ENCODE measurements around the gene CA10.

CA10 gene

GRCh38 chr17:51721730-51722129 is 436.8 kb downstream of the CA10 start:
- no peaks in the 10 kb centered on the region for H3K36me3 Mint-ChIP-seq (ENCODE audit: low read depth)
- H3K4me3 Mint-ChIP-seq: no peak overlapping the region
- no peak overlapping the region for H3K27ac Mint-ChIP-seq
- no peak for DNase-seq (ENCODE audit: low spot score)
- no peaks in the 10 kb centered on the region for H3K4me1 Mint-ChIP-seq (ENCODE audit: low read depth)
- no peaks in the 10 kb centered on the region for H3K27me3 Mint-ChIP-seq (ENCODE audit: low read depth)
- H3K9me3 Mint-ChIP-seq: no peaks in the 10 kb centered on the region

DNA sequence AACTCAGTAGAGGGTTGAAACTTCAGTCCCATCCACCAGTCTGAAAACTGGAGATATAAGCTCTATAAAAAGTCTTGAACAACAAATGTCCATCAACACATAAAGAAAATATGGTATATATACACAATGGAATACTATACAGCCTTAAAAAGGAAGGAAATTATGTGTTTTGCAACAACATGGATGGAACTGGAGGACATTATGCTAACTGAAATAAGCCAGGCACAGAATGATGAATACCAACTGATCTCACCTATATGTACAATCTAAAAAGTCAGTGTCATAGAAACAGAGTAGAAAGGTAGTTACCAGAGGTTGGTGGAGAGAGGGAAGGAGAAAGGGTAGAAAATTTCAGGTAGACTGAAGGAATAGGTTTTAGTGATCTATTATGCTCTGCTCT is 438.1 kb downstream of the CA10 start:
- no peak for DNase-seq (ENCODE audit: low spot score)
- H3K27me3 Mint-ChIP-seq (ENCODE audit: low read depth): no peaks in the 10 kb centered on the region
- H3K4me1 Mint-ChIP-seq (ENCODE audit: low read depth): no peaks in the 10 kb centered on the region
- H3K27ac Mint-ChIP-seq: no peak overlapping the region
- no peaks in the 10 kb centered on the region for H3K9me3 Mint-ChIP-seq
- H3K4me3 Mint-ChIP-seq: no peak overlapping the region
- H3K36me3 Mint-ChIP-seq (ENCODE audit: low read depth): no peaks in the 10 kb centered on the region

- no peaks in the 10 kb centered on the region for H3K27me3 Mint-ChIP-seq (ENCODE audit: low read depth)
- H3K36me3 Mint-ChIP-seq (ENCODE audit: low read depth): no peaks in the 10 kb centered on the region
- H3K27ac Mint-ChIP-seq: no peak overlapping the region
- H3K4me1 Mint-ChIP-seq (ENCODE audit: low read depth): no peaks in the 10 kb centered on the region
- H3K4me3 Mint-ChIP-seq: no peak overlapping the region
- no peaks in the 10 kb centered on the region for H3K9me3 Mint-ChIP-seq
- no peak for DNase-seq (ENCODE audit: low spot score)
Observed at GRCh38 chr17:51718983-51719382, 439.5 kb downstream of the CA10 start.

- H3K4me1 Mint-ChIP-seq (ENCODE audit: low read depth): no peaks in the 10 kb centered on the region
- H3K36me3 Mint-ChIP-seq (ENCODE audit: low read depth): no peaks in the 10 kb centered on the region
- H3K9me3 Mint-ChIP-seq: no peaks in the 10 kb centered on the region
- no peak overlapping the region for H3K27ac Mint-ChIP-seq
- no peak overlapping the region for H3K4me3 Mint-ChIP-seq
- no peak for DNase-seq (ENCODE audit: low spot score)
- peaks cover 5% of the 10 kb centered on the region for H3K27me3 Mint-ChIP-seq (ENCODE audit: low read depth)
Observed at GRCh38 chr17:51711581-51711980, 446.9 kb downstream of the CA10 start.

GRCh38 chr17:51710634-51710979 is 447.9 kb downstream of the CA10 start:
- no peak overlapping the region for H3K27ac Mint-ChIP-seq
- H3K4me1 Mint-ChIP-seq (ENCODE audit: low read depth): no peaks in the 10 kb centered on the region
- no peaks in the 10 kb centered on the region for H3K9me3 Mint-ChIP-seq
- H3K27me3 Mint-ChIP-seq (ENCODE audit: low read depth): peaks cover 5% of the 10 kb centered on the region
- H3K36me3 Mint-ChIP-seq (ENCODE audit: low read depth): no peaks in the 10 kb centered on the region
- no peak overlapping the region for H3K4me3 Mint-ChIP-seq
- no peak for DNase-seq (ENCODE audit: low spot score)

DNA sequence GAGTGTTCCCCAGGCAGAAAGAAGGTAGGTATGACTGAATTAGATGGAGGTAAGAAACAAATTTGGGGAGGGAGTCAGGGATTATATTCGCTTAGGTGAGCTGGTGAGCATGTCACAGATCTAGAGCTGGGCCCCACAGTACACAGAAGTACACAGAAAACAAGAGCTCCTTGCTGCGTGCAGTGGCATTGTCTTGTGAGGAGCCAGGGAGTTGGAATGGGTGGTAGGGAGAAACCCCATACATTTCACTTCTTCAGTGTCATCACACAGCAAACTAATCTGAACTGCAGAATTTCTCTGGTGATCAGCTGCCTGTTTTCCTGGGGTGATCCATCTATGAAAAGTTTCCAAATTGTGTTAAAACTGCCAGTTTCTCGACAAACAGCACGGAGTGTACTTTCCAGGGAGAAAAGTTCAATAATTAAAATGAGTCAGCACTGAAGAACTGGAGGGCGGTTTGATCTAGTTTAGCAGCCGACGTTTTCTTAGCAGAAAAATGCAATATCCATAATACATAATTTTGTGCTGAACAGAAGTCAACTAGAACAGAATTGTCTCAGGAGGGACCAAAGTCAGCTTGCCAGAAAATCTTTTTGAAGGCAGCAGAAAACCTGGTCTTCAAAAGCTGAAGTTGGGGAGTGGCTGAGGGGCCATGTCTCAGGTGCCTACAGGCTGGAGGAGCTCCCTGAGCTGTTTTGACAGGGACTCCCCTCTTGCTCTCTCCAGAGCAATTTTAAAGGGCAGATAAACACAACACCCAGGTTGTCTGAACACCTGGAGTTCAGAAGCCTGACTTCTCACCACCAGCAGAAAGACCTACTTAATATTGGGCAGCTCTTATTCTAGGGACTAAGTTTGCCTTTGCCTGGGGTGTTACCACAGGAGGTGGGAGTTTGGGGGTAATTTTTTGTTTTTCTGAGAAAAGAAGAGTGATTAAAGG is 448.6 kb downstream of the CA10 start:
- peaks cover 5% of the 10 kb centered on the region for H3K27me3 Mint-ChIP-seq (ENCODE audit: low read depth)
- no peaks in the 10 kb centered on the region for H3K9me3 Mint-ChIP-seq
- no peaks in the 10 kb centered on the region for H3K4me1 Mint-ChIP-seq (ENCODE audit: low read depth)
- no peak for DNase-seq (ENCODE audit: low spot score)
- no peak overlapping the region for H3K27ac Mint-ChIP-seq
- no peak overlapping the region for H3K4me3 Mint-ChIP-seq
- H3K36me3 Mint-ChIP-seq (ENCODE audit: low read depth): no peaks in the 10 kb centered on the region

DNA sequence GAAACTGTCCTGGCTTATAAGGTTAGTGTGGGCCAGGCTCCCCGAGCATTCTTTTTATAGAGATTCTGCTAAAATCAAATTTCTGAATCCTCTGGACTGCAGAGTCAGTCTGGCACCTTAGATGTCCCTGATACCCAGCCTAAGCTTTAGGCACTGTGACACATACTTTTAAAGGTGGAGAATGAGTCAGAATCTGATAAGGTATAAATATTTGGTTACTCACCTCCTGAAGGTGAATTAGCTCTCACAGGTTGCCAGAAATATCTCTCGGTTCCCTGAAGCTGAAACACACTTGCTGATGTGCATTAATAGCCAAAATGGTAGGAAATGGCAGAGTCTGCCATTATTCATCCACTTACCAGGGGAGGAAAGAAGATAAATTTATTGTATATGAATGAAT is 451.3 kb downstream of the CA10 start:
- H3K27me3 Mint-ChIP-seq (ENCODE audit: low read depth): peaks cover 5% of the 10 kb centered on the region
- no peaks in the 10 kb centered on the region for H3K9me3 Mint-ChIP-seq
- H3K27ac Mint-ChIP-seq: no peak overlapping the region
- no peaks in the 10 kb centered on the region for H3K4me1 Mint-ChIP-seq (ENCODE audit: low read depth)
- H3K4me3 Mint-ChIP-seq: no peak overlapping the region
- H3K36me3 Mint-ChIP-seq (ENCODE audit: low read depth): no peaks in the 10 kb centered on the region
- no peak for DNase-seq (ENCODE audit: low spot score)

- Mint-ChIP-seq H3K27me3 (ENCODE audit: low read depth) (no peaks in the 10 kb centered on the region), H3K4me3 (no peak overlapping the region), H3K27ac (no peak overlapping the region), H3K9me3 (no peaks in the 10 kb centered on the region), H3K36me3 (ENCODE audit: low read depth) (no peaks in the 10 kb centered on the region), H3K4me1 (ENCODE audit: low read depth) (no peaks in the 10 kb centered on the region)
- no peak for DNase-seq (ENCODE audit: low spot score)
Observed at GRCh38 chr17:51706093-51706492, 452.4 kb downstream of the CA10 start.

DNA sequence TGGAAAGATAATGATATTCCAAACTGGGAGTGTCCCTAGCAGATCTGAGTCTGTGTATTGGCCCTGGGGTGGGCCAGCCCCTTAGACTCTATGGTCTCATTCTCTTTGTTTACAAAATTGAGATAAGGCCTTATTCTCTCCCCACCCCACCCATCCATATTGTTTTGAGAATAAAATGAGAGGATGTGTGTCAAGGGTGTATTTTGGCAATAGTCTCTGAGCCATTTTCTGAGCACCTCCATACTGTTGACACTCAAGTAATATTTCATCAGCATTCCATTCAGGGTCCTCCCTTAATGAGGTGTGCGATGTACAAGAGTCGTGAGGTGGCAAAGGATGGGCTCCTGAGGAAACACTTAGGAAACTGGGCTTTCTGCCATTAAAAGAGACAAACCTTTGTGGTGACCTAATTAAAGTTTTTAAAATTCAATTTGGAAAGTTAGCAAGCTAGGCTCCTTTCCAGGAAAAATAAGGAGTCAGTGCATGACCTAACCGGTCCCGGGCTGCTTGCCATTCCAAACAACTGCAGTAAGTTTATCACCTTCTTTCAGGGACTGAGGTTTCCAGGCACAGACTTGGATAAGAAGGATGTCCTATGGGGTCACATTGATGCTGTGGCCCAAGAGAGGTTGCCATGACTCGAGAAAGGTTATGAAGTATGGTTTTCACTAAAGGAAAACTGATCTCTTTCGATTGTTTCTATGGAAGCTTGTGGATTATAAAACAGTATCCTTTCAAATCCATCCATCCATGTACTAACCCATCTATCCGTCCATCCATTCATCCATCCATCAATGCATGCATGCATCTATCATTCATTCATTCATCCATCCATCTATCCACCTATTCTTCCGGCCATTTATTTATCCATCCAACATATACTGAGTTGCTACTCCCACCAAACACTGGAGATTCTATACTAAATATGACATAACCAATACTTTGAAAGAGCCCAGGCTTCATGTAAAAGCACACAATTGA is 454.9 kb downstream of the CA10 start:
- no peak for DNase-seq (ENCODE audit: low spot score)
- no peaks in the 10 kb centered on the region for H3K9me3 Mint-ChIP-seq
- no peak overlapping the region for H3K27ac Mint-ChIP-seq
- H3K4me3 Mint-ChIP-seq: no peak overlapping the region
- no peaks in the 10 kb centered on the region for H3K36me3 Mint-ChIP-seq (ENCODE audit: low read depth)
- no peaks in the 10 kb centered on the region for H3K4me1 Mint-ChIP-seq (ENCODE audit: low read depth)
- H3K27me3 Mint-ChIP-seq (ENCODE audit: low read depth): no peaks in the 10 kb centered on the region

GRCh38 chr17:51702963-51703360 is 455.6 kb downstream of the CA10 start:
- H3K27me3 Mint-ChIP-seq (ENCODE audit: low read depth): no peaks in the 10 kb centered on the region
- H3K9me3 Mint-ChIP-seq: no peaks in the 10 kb centered on the region
- DNase-seq (ENCODE audit: low spot score): no peak
- H3K4me3 Mint-ChIP-seq: no peak overlapping the region
- H3K36me3 Mint-ChIP-seq (ENCODE audit: low read depth): no peaks in the 10 kb centered on the region
- H3K4me1 Mint-ChIP-seq (ENCODE audit: low read depth): no peaks in the 10 kb centered on the region
- no peak overlapping the region for H3K27ac Mint-ChIP-seq

DNA sequence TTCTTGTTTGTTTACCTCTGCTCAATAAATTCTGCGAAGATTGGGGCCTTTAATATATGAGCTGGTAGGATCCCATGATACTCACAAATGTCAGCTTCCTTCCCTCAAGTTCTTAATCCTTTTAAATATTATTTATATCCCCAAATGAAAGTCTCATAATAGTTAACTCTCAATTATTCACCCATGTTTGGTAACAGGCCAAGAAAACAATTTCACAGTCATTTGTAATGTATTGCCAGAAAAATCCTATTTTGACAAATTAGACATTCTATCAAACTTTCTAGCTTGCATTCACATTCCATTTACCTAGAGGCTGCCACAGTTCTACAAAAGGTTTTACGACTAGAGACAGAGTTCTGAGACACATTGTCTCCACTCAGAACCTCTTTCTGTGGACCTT is 457.0 kb downstream of the CA10 start:
- no peak overlapping the region for H3K27ac Mint-ChIP-seq
- H3K9me3 Mint-ChIP-seq: no peaks in the 10 kb centered on the region
- no peak for DNase-seq (ENCODE audit: low spot score)
- no peaks in the 10 kb centered on the region for H3K36me3 Mint-ChIP-seq (ENCODE audit: low read depth)
- H3K27me3 Mint-ChIP-seq (ENCODE audit: low read depth): no peaks in the 10 kb centered on the region
- no peak overlapping the region for H3K4me3 Mint-ChIP-seq
- no peaks in the 10 kb centered on the region for H3K4me1 Mint-ChIP-seq (ENCODE audit: low read depth)

DNA sequence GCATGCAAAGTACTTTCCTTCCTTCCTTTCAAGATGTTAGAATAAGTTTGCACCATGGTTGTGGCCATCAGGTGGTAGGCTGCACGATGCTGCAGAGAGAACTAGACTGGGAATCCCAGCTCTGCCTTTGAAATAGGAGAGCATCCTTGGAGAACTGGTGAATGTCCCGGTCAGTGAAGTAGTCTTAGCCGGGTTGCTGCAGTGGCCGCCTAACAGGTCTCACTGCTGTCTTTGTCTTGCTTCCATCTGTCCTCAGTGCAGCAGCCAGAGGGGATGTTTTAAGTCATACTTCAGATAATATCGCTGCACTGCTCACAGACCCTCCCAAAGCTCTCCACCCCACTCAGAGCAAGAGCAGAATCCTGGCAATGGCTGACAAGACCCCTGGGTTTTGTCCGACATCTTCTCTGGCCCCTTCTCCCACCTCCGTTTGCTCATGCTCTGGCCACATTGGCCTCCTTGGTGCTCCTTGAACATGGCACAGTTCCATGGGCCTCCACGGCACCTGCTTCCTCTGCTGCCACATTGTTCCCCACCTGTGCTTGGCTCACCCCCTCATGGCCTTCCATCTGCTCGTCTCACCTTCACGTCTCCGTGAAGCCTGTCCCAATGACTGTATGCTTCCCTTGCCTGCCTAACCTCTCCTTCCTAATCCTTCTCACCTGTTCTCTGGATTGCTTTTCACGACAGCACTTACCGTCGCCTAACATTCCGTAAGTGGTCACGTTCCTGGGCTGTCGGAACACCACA is 458.3 kb downstream of the CA10 start:
- H3K9me3 Mint-ChIP-seq: no peaks in the 10 kb centered on the region
- no peak overlapping the region for H3K27ac Mint-ChIP-seq
- H3K4me3 Mint-ChIP-seq: no peak overlapping the region
- no peak for DNase-seq (ENCODE audit: low spot score)
- H3K27me3 Mint-ChIP-seq (ENCODE audit: low read depth): no peaks in the 10 kb centered on the region
- H3K4me1 Mint-ChIP-seq (ENCODE audit: low read depth): no peaks in the 10 kb centered on the region
- H3K36me3 Mint-ChIP-seq (ENCODE audit: low read depth): no peaks in the 10 kb centered on the region

DNA sequence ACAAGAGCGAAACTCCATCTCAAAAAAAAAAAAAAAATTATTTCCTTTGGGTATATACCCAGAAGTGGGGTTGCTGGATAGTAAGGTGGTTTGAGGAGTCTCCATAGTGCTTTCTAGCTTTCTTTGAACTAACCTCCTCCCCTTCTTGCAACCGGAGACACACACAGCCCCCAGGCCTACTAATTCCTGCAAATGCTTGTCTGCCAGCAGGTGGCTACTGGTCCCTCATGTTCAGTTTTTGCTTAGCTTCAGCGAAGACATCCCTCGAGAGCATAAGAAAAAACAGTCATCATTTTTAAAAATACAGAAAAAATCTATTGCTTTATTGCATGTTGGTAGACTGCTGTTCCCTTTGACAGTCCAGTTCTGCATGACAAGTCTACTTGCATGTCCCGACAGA is 459.2 kb downstream of the CA10 start:
- Mint-ChIP-seq H3K9me3 (no peaks in the 10 kb centered on the region), H3K27ac (no peak overlapping the region), H3K27me3 (ENCODE audit: low read depth) (no peaks in the 10 kb centered on the region), H3K4me3 (no peak overlapping the region), H3K36me3 (ENCODE audit: low read depth) (no peaks in the 10 kb centered on the region), H3K4me1 (ENCODE audit: low read depth) (no peaks in the 10 kb centered on the region)
- DNase-seq (ENCODE audit: low spot score): no peak

DNA sequence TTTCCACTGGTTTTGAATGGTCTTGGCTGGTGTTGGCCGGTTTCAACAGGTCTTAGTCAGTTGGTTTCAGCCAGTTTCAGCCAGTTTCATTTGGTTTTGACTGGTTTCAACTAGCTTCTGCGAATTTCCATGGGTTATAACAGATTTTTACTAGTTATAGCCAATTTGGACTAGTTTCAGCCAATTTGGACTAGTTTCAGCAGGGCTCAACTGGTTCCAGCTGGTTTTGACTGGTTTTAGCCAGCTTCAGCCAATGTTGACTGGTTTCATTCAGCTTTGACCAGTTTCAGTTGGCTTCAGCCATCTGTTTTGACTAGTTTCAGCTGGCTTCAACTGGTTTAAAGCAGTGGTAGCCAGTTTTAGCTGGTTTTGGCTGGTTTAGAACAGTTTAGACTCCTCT is 465.6 kb downstream of the CA10 start:
- H3K9me3 Mint-ChIP-seq: no peaks in the 10 kb centered on the region
- H3K4me3 Mint-ChIP-seq: no peak overlapping the region
- H3K36me3 Mint-ChIP-seq (ENCODE audit: low read depth): no peaks in the 10 kb centered on the region
- H3K4me1 Mint-ChIP-seq (ENCODE audit: low read depth): no peaks in the 10 kb centered on the region
- no peak for DNase-seq (ENCODE audit: low spot score)
- H3K27ac Mint-ChIP-seq: no peak overlapping the region
- H3K27me3 Mint-ChIP-seq (ENCODE audit: low read depth): no peaks in the 10 kb centered on the region
